GM10266 (cell line): ENCODE measurements around the gene PRCC.

Source experiments
- DNase-seq: peaks from one replicate; pipeline ENCODE4 v3.0.0; 2012; ENCODE audit errors: extremely low spot score
- TF ChIP-seq, protein P1 (sequence below): IDR thresholded peaks from 2 replicates; pipeline ENCODE4 v1.5.1; 2012; ENCODE audit warnings: mild to moderate bottlenecking, low read depth; ENCODE audit not compliant: control insufficient read depth, insufficient read depth; ENCODE audit errors: missing control alignments

The PRCC gene

DNA sequence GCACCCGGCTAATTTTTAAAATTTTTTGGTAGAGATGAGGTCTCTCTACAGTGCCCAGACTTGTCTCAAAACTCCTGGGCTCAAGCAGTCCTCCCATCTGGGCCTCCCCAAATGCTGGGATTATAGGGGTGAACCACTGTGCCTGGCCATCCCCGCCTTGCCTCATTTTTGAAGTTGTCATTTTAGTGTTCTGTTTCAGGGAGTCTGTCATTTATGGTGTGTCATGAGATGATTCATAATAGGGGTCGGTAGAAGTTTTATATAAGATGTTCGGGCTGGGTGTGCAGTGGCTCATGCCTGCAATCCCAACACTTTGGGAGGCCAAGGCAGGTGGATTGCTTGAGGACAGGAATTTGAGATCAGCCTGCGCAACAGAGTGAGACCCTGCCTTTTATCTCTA lies 8.5 kb downstream of the PRCC start:
- TF ChIP-seq, protein P1, sequence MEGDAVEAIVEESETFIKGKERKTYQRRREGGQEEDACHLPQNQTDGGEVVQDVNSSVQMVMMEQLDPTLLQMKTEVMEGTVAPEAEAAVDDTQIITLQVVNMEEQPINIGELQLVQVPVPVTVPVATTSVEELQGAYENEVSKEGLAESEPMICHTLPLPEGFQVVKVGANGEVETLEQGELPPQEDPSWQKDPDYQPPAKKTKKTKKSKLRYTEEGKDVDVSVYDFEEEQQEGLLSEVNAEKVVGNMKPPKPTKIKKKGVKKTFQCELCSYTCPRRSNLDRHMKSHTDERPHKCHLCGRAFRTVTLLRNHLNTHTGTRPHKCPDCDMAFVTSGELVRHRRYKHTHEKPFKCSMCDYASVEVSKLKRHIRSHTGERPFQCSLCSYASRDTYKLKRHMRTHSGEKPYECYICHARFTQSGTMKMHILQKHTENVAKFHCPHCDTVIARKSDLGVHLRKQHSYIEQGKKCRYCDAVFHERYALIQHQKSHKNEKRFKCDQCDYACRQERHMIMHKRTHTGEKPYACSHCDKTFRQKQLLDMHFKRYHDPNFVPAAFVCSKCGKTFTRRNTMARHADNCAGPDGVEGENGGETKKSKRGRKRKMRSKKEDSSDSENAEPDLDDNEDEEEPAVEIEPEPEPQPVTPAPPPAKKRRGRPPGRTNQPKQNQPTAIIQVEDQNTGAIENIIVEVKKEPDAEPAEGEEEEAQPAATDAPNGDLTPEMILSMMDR, result no peak
- DNase-seq, result no peak

GRCh38 chr1:156776942-156777341 lies 9.6 kb downstream of the PRCC start:
- TF ChIP-seq, protein P1, result no peak
- DNase-seq, result no peak

- DNase-seq, result no peak
- TF ChIP-seq, protein P1, result no peak
Measured at GRCh38 chr1:156777573-156777972, 10.2 kb downstream of the PRCC start.

DNA sequence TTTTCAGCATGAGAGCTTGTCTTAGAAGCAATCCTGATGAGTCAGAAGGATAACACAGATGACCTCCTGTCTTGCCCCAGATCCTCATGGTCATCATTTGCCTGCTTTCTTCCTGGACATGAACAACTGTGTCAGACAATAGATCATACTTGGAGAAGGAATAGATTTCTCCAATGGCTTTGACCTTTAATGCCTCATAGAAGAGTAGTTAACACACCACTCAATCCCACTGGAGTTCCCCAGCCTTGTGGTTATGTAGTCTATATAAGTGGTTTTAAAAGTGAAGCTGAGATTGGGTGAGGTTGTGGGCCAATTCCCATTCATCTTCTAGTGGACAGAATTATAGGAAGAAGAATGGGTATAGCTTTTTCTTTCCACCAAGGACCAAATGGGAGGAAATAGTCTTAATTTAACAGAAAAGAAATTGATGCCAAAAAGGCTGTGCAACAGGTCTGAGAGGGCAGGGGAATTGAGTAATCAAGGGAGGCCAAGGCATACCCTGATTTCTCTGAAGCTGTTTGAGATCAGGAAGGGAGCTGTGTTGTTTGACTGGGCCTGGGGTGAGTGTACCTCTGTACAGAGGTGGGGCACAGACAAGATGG lies 14.4 kb downstream of the PRCC start:
- DNase-seq, result no peak

GRCh38 chr1:156785458-156785857 lies 18.1 kb downstream of the PRCC start:
- TF ChIP-seq, protein P1, result no peak
- DNase-seq, result no peak

More for the DNA sequence above, 14.4 kb downstream of the PRCC start:
- TF ChIP-seq, protein P1, result no peak

DNA sequence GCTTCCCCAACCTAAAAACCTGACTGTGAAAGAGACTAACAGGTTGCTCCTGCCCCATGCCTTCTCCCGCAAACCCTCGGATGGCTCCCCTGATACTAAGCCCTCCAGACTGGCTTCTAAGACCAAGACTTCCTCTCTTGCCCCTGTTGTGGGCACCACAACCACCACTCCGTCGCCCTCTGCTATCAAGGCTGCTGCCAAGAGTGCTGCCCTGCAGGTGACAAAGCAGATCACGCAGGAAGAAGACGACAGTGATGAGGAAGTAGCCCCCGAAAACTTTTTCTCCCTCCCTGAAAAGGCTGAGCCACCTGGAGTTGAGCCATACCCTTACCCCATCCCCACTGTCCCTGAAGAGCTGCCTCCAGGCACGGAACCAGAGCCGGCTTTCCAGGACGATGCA lies 19.3 kb downstream of the PRCC start:
- TF ChIP-seq, protein P1, result no peak
- no peak for DNase-seq

DNA sequence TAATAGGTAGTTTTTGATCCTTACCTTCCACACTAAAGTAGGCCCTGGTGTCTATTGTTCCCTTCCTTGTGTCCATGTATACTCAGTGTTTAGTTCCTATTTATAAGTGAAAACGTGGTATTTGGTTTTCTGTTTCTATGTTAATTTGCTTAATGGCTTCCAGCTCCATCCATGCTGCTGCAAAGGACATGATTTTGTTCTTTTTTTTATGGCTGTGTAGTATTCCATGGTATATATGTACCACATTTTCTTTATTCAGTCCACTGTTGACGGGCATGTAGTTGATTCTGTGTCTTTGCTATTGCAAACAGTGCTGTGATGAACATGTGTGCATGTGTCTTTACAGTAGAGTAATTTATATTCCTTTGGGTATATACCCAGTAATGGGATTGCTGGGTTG lies 20.8 kb downstream of the PRCC start:
- no peak for DNase-seq
- TF ChIP-seq, protein P1, result no peak
